SK-N-SH (cell line): ENCODE results near the gene D2HGDH.

Experiments
- CHD2 ChIP-seq: fragments of 150-350 bp; IDR thresholded peaks from 2 replicates; pipeline ENCODE4 v1.6.1; 2018; ENCODE audit warnings: low read length; ENCODE audit not compliant: partially characterized antibody
- EP300 ChIP-seq, 2 experiments: IDR thresholded peaks; 2 replicates each; pipeline versions ENCODE4 v1.4.0 to v1.6.1; 2012; ENCODE audit warnings: borderline replicate concordance in 1 of 2, low read depth in 1 of 2, low read length in 1 of 2
- FOXJ3 ChIP-seq: sonication (generic); formaldehyde crosslinking; IDR thresholded peaks from 2 replicates; pipeline ENCODE4 v1.5.1; 2020; ENCODE audit warnings: mild to moderate bottlenecking, missing genetic modification reagents
- POLR2AphosphoS5 ChIP-seq: IDR thresholded peaks from 2 replicates; pipeline ENCODE4 v1.6.1; 2012; ENCODE audit warnings: low read depth, low read length
- TEAD4 ChIP-seq: IDR thresholded peaks from 2 replicates; pipeline ENCODE4 v1.4.0; 2012; ENCODE audit warnings: mild to moderate bottlenecking, borderline replicate concordance; ENCODE audit not compliant: insufficient read depth
- YY1 ChIP-seq: IDR thresholded peaks from 2 replicates; pipeline ENCODE4 v1.4.0; 2012; ENCODE audit warnings: low read depth, mild to moderate bottlenecking
- TF ChIP-seq, protein P1 (sequence below): fragments of 200-600 bp; sonication (generic); IDR thresholded peaks from 2 replicates; pipeline ENCODE4 v1.6.1; 2017; ENCODE audit warnings: antibody characterized with exemption, mild to moderate bottlenecking, moderate library complexity
- TF ChIP-seq, protein P2 (sequence below): IDR thresholded peaks from 2 replicates; pipeline ENCODE4 v1.4.0; 2012; ENCODE audit warnings: low read depth, borderline replicate concordance

DNA sequence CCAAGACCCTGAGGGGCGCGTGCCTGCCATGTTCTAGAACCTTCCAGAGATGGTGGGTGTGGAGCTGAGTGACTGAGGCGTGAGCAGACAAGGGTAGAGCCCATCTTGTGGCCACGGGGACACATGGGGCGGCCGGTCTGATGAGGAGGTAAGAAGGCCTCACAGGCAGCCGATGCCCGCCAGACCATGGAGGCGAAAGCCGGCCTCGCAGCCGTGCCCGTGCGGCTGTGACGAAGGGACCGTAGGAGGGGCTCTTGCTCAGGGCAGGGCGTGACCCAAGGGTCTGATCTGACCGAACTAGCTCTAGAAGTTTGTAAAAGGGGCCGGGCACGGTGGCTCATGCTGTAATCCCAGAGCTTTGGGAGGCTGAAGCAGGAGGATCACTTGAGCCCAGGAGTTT, 19.6 kb downstream of the D2HGDH start:
- TF ChIP-seq, protein P1, sequence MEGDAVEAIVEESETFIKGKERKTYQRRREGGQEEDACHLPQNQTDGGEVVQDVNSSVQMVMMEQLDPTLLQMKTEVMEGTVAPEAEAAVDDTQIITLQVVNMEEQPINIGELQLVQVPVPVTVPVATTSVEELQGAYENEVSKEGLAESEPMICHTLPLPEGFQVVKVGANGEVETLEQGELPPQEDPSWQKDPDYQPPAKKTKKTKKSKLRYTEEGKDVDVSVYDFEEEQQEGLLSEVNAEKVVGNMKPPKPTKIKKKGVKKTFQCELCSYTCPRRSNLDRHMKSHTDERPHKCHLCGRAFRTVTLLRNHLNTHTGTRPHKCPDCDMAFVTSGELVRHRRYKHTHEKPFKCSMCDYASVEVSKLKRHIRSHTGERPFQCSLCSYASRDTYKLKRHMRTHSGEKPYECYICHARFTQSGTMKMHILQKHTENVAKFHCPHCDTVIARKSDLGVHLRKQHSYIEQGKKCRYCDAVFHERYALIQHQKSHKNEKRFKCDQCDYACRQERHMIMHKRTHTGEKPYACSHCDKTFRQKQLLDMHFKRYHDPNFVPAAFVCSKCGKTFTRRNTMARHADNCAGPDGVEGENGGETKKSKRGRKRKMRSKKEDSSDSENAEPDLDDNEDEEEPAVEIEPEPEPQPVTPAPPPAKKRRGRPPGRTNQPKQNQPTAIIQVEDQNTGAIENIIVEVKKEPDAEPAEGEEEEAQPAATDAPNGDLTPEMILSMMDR = no peak
- TF ChIP-seq CHD2 (no peak), FOXJ3 (no peak), YY1 (no peak), TEAD4 (no peak), EP300 (IDR thresholded peaks at IDR 0.05; ENCODE audit: borderline replicate concordance in 1 of 2, low read depth in 1 of 2, low read length in 1 of 2) (no peak), POLR2AphosphoS5 (no peak)
- TF ChIP-seq, protein P2, sequence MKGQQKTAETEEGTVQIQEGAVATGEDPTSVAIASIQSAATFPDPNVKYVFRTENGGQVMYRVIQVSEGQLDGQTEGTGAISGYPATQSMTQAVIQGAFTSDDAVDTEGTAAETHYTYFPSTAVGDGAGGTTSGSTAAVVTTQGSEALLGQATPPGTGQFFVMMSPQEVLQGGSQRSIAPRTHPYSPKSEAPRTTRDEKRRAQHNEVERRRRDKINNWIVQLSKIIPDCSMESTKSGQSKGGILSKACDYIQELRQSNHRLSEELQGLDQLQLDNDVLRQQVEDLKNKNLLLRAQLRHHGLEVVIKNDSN = no peak
